ENCODE measurements around the gene LAMTOR4. TPM values are rescaled to one million over a fixed set of nuclear protein-coding genes. Genes with fewer than 3 reads are reported as not detected.

LAMTOR4 gene
- total RNA-seq: 100 to 1,000 TPM; 109 to 228 (median 148) TPM

DNA sequence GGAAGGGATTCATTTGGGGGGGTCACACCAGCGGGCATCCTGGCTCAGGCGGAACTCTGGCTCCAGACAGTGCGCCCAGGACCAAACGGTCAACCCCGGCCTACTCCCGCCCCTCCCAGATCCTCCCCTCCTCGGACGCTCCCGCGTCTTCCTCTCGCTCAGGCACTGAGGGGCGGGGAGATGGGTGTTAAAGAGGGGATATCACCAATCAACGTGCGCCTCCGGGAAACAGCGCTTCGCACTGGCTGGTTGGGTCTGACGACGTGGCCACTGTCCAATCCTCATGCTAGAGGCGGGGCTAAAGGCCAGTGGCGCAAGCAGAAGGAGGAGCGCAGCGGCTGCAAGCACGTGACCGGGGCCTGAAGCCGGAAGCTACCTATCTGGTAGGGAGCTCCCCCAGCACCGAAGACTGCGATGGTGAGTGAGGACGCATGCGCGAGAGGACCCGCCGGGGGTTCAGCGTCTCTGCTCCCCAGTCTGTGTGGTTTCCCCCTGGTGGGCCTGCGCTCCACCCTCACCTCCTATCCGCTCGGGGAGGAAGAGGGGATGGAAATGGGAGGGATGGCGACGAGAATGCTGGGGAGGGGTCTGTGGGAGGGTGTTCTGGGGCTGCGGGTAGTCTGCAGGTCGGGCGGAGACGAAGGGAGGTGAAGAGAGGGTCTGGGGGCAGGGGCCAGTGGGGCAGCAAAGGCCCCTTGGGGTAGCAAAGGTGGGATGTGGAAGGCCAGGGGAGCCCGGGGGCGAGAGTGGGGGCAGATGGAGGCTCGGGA, at the start of gene LAMTOR4:
LAMTOR4 (plus strand) TSS at position 360 of the 770 bp plus-strand sequence; CDS start at position 415, 55 bp downstream.
- no peaks in the 10 kb centered on the region for H3K27me3 ChIP-seq
- ATAC-seq: peak; percentile 100
- TF ChIP-seq POLR2A (IDR thresholded peaks at IDR 0.05) (peak; percentile 56 to 73), POLR2AphosphoS5 (IDR thresholded peaks at IDR 0.05) (peak; percentile 73), EP300 (IDR thresholded peaks at IDR 0.05) (no peak)
- TF ChIP-seq, protein P1, sequence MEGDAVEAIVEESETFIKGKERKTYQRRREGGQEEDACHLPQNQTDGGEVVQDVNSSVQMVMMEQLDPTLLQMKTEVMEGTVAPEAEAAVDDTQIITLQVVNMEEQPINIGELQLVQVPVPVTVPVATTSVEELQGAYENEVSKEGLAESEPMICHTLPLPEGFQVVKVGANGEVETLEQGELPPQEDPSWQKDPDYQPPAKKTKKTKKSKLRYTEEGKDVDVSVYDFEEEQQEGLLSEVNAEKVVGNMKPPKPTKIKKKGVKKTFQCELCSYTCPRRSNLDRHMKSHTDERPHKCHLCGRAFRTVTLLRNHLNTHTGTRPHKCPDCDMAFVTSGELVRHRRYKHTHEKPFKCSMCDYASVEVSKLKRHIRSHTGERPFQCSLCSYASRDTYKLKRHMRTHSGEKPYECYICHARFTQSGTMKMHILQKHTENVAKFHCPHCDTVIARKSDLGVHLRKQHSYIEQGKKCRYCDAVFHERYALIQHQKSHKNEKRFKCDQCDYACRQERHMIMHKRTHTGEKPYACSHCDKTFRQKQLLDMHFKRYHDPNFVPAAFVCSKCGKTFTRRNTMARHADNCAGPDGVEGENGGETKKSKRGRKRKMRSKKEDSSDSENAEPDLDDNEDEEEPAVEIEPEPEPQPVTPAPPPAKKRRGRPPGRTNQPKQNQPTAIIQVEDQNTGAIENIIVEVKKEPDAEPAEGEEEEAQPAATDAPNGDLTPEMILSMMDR (IDR thresholded peaks at IDR 0.05): peak in 1 of 4 experiments; percentile 9
- no peaks in the 10 kb centered on the region for H3K9me3 ChIP-seq
- peaks cover 0 to 23% of the 10 kb centered on the region in 2 donors for H3K36me3 ChIP-seq
- 0% methylated on average over 2 to 10 of the region's 46 CpGs for WGBS, 2 donors (ENCODE audit: low coverage in 1 of 2)
- peak within 1 kb of the TSS; percentile 87 to 92 (median 90) for H3K27ac ChIP-seq
- peak within 1 kb of the TSS; percentile 92 to 93 for H3K4me3 ChIP-seq
- H3K4me1 ChIP-seq: peaks cover 0 to 33% (median 5%) of the 10 kb centered on the region in 3 donors

DNA sequence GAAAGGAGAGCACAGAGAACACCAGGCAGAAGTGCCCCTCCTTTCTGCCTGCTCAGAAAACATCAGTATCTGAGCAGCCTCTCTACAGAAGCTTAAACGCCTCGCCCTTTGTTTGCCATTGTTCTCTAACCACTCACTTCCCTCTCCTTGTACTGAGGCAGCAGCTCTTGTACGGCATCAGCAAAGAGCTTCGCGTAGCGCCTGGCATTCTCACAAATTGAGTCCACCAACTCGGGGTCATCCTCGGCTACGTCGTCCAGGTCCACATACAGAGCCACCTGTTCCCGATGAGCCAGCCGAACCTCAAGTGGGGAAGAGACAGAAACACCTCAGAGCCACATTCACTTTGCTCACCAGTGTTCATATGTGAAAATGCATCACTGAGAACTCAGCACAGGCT, 49.3 kb upstream of the LAMTOR4 start:
- Histone ChIP-seq H3K36me3 (peaks cover 0 to 71% of the 10 kb centered on the region in 2 donors), H3K27ac (peak overlapping the region in 2 of 4 donors; percentile 88 to 93), H3K4me3 (peak overlapping the region in 1 of 2 donors; percentile 64), H3K27me3 (no peaks in the 10 kb centered on the region), H3K4me1 (peaks cover 0 to 41% (median 13%) of the 10 kb centered on the region in 3 donors), H3K9me3 (no peaks in the 10 kb centered on the region)
- TF ChIP-seq, protein P1 (IDR thresholded peaks at IDR 0.05): no peak
- TF ChIP-seq POLR2AphosphoS5 (IDR thresholded peaks at IDR 0.05) (no peak), EP300 (IDR thresholded peaks at IDR 0.05) (no peak), POLR2A (IDR thresholded peaks at IDR 0.05) (no peak)
- no peak for ATAC-seq
- WGBS, 2 donors (ENCODE audit: low coverage in 1 of 2): 64 to 67% methylated on average over 1 to 4 of the region's 12 CpGs

DNA sequence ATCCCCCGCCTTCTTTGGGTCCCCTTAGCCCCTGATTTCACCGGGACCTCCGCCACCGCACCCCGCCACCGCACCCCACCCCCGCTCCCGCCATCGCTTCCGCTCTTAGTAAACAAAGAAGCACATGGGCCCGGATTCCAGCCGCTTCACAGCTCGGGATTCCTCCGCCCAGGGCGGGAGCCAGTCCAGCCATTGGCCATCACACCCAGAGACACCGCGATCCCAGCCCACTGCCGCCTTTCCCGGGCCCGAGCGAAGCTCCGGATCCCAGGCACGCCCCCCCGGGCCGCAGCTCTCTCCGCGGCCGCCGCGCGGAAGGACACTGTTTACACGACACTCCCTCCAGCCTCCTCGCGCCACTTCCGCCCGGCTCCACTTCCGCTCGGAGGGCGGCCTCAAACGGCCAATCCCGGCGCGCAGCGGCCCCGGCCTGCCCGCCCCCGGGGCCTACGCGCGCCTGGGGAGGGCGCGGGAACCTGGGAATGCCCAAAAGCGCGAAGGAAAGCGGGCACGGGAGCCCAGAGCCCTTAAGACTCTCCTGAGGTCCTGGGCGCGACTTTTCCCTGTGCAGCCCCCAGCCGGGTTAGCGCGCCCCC, 48.2 kb upstream of the LAMTOR4 start:
- H3K9me3 ChIP-seq: no peaks in the 10 kb centered on the region
- peak in 1 of 2 donors; percentile 32 for TF ChIP-seq POLR2A (IDR thresholded peaks at IDR 0.05)
- TF ChIP-seq EP300 (IDR thresholded peaks at IDR 0.05): no peak
- TF ChIP-seq, protein P1 (IDR thresholded peaks at IDR 0.05): no peak
- peak; percentile 92 for TF ChIP-seq POLR2AphosphoS5 (IDR thresholded peaks at IDR 0.05)
- 0% methylated on average over 2 of the region's 61 CpGs; no CpG with 5 or more reads in 1 of the 2 donors for WGBS, 2 donors (ENCODE audit: low coverage in 1 of 2)
- peaks cover 0 to 71% of the 10 kb centered on the region in 2 donors for H3K36me3 ChIP-seq
- H3K27me3 ChIP-seq: no peaks in the 10 kb centered on the region
- peaks cover 0 to 41% (median 13%) of the 10 kb centered on the region in 3 donors for H3K4me1 ChIP-seq
- peak overlapping the region; percentile 64 to 65 for H3K4me3 ChIP-seq
- peak; percentile 89 for ATAC-seq
- H3K27ac ChIP-seq: peak overlapping the region; percentile 85 to 98 (median 90)

DNA sequence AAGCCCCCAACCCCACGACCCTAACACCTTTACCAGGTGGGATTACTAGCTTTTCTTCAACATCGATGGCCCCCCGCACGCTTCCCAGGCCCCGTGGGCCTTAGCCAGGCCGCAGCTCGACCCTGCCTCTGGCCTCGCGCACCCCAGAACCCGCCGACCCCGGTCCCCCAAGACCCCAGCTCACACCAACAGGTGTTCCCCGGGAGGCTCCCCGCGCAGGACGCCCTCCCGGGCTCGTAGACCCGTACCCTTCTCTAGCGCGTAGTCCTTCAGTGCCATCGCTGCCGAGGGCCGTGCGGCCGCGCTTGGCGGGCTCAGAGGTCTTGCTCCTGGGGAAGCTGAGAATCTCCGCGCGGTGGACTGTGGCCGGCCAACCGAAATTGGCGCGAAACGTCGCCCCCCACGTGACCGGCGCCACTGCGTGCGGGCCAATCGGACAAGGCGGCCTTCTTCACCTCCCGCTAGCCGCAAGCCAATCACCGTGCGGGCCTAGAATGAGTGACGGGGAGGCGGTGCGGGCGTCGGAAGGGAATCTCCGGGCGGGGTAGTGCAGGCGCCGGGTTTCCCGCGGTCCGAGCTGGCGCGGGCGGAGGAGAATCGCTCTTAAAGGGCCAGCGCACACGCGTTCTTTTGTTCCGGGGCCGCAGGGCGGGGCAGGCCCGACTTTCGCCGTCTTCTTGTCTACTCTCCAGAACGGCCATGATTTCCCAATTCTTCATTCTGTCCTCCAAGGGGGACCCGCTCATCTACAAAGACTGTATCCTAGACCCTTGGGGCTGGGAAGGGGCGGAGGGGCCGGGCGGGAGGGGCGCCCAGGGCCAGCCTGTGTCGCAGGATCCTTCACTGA, 47.5 kb upstream of the LAMTOR4 start, which contains the start of the genes AP4M1 and MCM7:
AP4M1 (plus strand) TSS at position 628 of the 847 bp plus-strand sequence; CDS start at position 700, 72 bp downstream.
MCM7 (minus strand) TSS at position 382 of the 847 bp plus-strand sequence; CDS start at position 279, 103 bp downstream.
- ATAC-seq: peak; percentile 94
- peak; percentile 34 for TF ChIP-seq POLR2AphosphoS5 (IDR thresholded peaks at IDR 0.05)
- TF ChIP-seq, protein P1 (IDR thresholded peaks at IDR 0.05): no peak
- Histone ChIP-seq H3K9me3 (no peaks in the 10 kb centered on the region), H3K4me1 (peaks cover 0 to 41% (median 13%) of the 10 kb centered on the region in 3 donors), H3K4me3 (peak within 1 kb of the TSS; percentile 64 to 71), H3K36me3 (peaks cover 0 to 71% of the 10 kb centered on the region in 2 donors), H3K27me3 (no peaks in the 10 kb centered on the region), H3K27ac (peak within 1 kb of the TSS; percentile 85 to 98 (median 90))
- 0% methylated on average over 3 of the region's 80 CpGs; no CpG with 5 or more reads in 1 of the 2 donors for WGBS, 2 donors (ENCODE audit: low coverage in 1 of 2)

Measured in gastroesophageal sphincter (tissue), 4 donors.